Activated naive CD8-positive, alpha-beta T cell treated with anti-CD3 and anti-CD28 coated beads, Interleukin-2, amount 50 U/mL, for 24 hours (primary cell): ENCODE results near the gene CDC16.
"Not testable (repeated sequence)": the region's sequence is repeated elsewhere in the genome, so short reads cannot be mapped to it uniquely, and the experiment has no call there.

Experiments used
- ATAC-seq: fragments of 150-1000 bp; cut with Tn5 transposase; one replicate; pipeline ENCODE4 v1.10.0; 2021
- DNase-seq: peaks from one replicate; pipeline ENCODE4 v3.0.0; 2021
- H3K27ac Mint-ChIP-seq: one replicate; pipeline ENCODE4 v1.8.0; 2021; ENCODE audit warnings: mild to moderate bottlenecking, mixed read lengths
- H3K27me3 Mint-ChIP-seq: one replicate; pipeline ENCODE4 v1.8.0; 2021; ENCODE audit warnings: mixed read lengths
- H3K36me3 Mint-ChIP-seq: one replicate; pipeline ENCODE4 v1.8.0; 2021; ENCODE audit warnings: low read depth, mixed read lengths
- H3K4me1 Mint-ChIP-seq: one replicate; pipeline ENCODE4 v1.8.0; 2021; ENCODE audit warnings: mixed read lengths
- H3K4me3 Mint-ChIP-seq: one replicate; pipeline ENCODE4 v1.8.0; 2021; ENCODE audit warnings: mild to moderate bottlenecking, moderate library complexity, mixed read lengths
- H3K9me3 Mint-ChIP-seq: one replicate; pipeline ENCODE4 v1.8.0; 2021; ENCODE audit warnings: mixed read lengths

Gene CDC16

GRCh38 chr13:114237415-114238112, 2.9 kb downstream of the CDC16 start:
- Mint-ChIP-seq H3K4me3 (peak overlapping the region; percentile 6), H3K36me3 (peaks cover 40% of the 10 kb centered on the region), H3K4me1 (peaks cover 36% of the 10 kb centered on the region), H3K27me3 (no peaks in the 10 kb centered on the region), H3K9me3 (peaks cover 3% of the 10 kb centered on the region), H3K27ac (peak overlapping the region; percentile 50)
- no peak for ATAC-seq
- DNase-seq = no peak

GRCh38 chr13:114241918-114242317, 7.2 kb downstream of the CDC16 start:
- Mint-ChIP-seq H3K27me3 (no peaks in the 10 kb centered on the region), H3K36me3 (peaks cover 67% of the 10 kb centered on the region), H3K4me1 (peaks cover 11% of the 10 kb centered on the region), H3K27ac (no peak overlapping the region), H3K9me3 (no peaks in the 10 kb centered on the region), H3K4me3 (no peak overlapping the region)
- DNase-seq (no peak), ATAC-seq (no peak)

GRCh38 chr13:114243971-114244370, 9.3 kb downstream of the CDC16 start:
- Mint-ChIP-seq H3K9me3 (no peaks in the 10 kb centered on the region), H3K4me3 (no peak overlapping the region), H3K27ac (no peak overlapping the region), H3K27me3 (no peaks in the 10 kb centered on the region), H3K4me1 (peaks cover 5% of the 10 kb centered on the region), H3K36me3 (peaks cover 73% of the 10 kb centered on the region)
- no peak for DNase-seq
- no peak for ATAC-seq

- no peak overlapping the region for H3K4me3 Mint-ChIP-seq
- DNase-seq (no peak), ATAC-seq (peak; percentile 33)
- peaks cover 69% of the 10 kb centered on the region for H3K36me3 Mint-ChIP-seq
- H3K27me3 Mint-ChIP-seq = no peaks in the 10 kb centered on the region
- H3K4me1 Mint-ChIP-seq = peaks cover 4% of the 10 kb centered on the region
- no peaks in the 10 kb centered on the region for H3K9me3 Mint-ChIP-seq
- H3K27ac Mint-ChIP-seq = no peak overlapping the region
Measured at GRCh38 chr13:114244637-114245036, 9.9 kb downstream of the CDC16 start.

GRCh38 chr13:114248011-114248410, 13.3 kb downstream of the CDC16 start:
- no peak for DNase-seq
- H3K9me3 Mint-ChIP-seq = no peaks in the 10 kb centered on the region
- H3K27ac Mint-ChIP-seq = no peak overlapping the region
- no peaks in the 10 kb centered on the region for H3K27me3 Mint-ChIP-seq
- ATAC-seq = no peak
- H3K4me3 Mint-ChIP-seq = no peak overlapping the region
- H3K4me1 Mint-ChIP-seq = no peaks in the 10 kb centered on the region
- peaks cover 57% of the 10 kb centered on the region for H3K36me3 Mint-ChIP-seq

- ATAC-seq = no peak
- peaks cover 54% of the 10 kb centered on the region for H3K36me3 Mint-ChIP-seq
Measured at GRCh38 chr13:114249077-114249476, 14.4 kb downstream of the CDC16 start.

GRCh38 chr13:114251639-114252440, 17.1 kb downstream of the CDC16 start:
- H3K9me3 Mint-ChIP-seq, ATAC-seq, H3K27me3 Mint-ChIP-seq, H3K27ac Mint-ChIP-seq, DNase-seq, H3K4me1 Mint-ChIP-seq, H3K4me3 Mint-ChIP-seq: not testable (repeated sequence)
- H3K36me3 Mint-ChIP-seq = peaks cover 48% of the 10 kb centered on the region

More at GRCh38 chr13:114249077-114249476, 14.4 kb downstream of the CDC16 start:
- H3K4me3 Mint-ChIP-seq = no peak overlapping the region
- no peaks in the 10 kb centered on the region for H3K4me1 Mint-ChIP-seq
- no peaks in the 10 kb centered on the region for H3K9me3 Mint-ChIP-seq
- no peak overlapping the region for H3K27ac Mint-ChIP-seq
- no peaks in the 10 kb centered on the region for H3K27me3 Mint-ChIP-seq
- no peak for DNase-seq

- ATAC-seq (no peak), DNase-seq (no peak)
- Mint-ChIP-seq H3K4me1 (peaks cover 11% of the 10 kb centered on the region), H3K27me3 (no peaks in the 10 kb centered on the region), H3K36me3 (peaks cover 52% of the 10 kb centered on the region), H3K4me3 (no peak overlapping the region), H3K27ac (no peak overlapping the region), H3K9me3 (no peaks in the 10 kb centered on the region)
Measured at GRCh38 chr13:114256547-114256946, 21.9 kb downstream of the CDC16 start.

GRCh38 chr13:114257014-114257413, 22.3 kb downstream of the CDC16 start:
- Mint-ChIP-seq H3K4me3 (no peak overlapping the region), H3K27me3 (no peaks in the 10 kb centered on the region), H3K36me3 (peaks cover 54% of the 10 kb centered on the region), H3K27ac (no peak overlapping the region), H3K4me1 (peaks cover 14% of the 10 kb centered on the region), H3K9me3 (no peaks in the 10 kb centered on the region)
- ATAC-seq (no peak), DNase-seq (no peak)

- H3K27me3 Mint-ChIP-seq = no peaks in the 10 kb centered on the region
- no peak for ATAC-seq
- no peak for DNase-seq
- no peaks in the 10 kb centered on the region for H3K9me3 Mint-ChIP-seq
- peaks cover 60% of the 10 kb centered on the region for H3K36me3 Mint-ChIP-seq
- peaks cover 29% of the 10 kb centered on the region for H3K4me1 Mint-ChIP-seq
- H3K4me3 Mint-ChIP-seq = no peak overlapping the region
- H3K27ac Mint-ChIP-seq = no peak overlapping the region
Measured at GRCh38 chr13:114258589-114258988, 23.9 kb downstream of the CDC16 start.

- no peak for ATAC-seq
Measured at GRCh38 chr13:114259374-114259773, 24.7 kb downstream of the CDC16 start.

GRCh38 chr13:114259974-114260373, 25.3 kb downstream of the CDC16 start:
- no peak overlapping the region for H3K4me3 Mint-ChIP-seq
- H3K27me3 Mint-ChIP-seq = no peaks in the 10 kb centered on the region
- H3K36me3 Mint-ChIP-seq = peaks cover 61% of the 10 kb centered on the region
- peaks cover 34% of the 10 kb centered on the region for H3K4me1 Mint-ChIP-seq
- ATAC-seq = no peak
- H3K27ac Mint-ChIP-seq = peak overlapping the region; percentile 38
- H3K9me3 Mint-ChIP-seq = no peaks in the 10 kb centered on the region
- DNase-seq = no peak

More at GRCh38 chr13:114259374-114259773, 24.7 kb downstream of the CDC16 start:
- no peaks in the 10 kb centered on the region for H3K9me3 Mint-ChIP-seq
- H3K4me3 Mint-ChIP-seq = no peak overlapping the region
- peaks cover 60% of the 10 kb centered on the region for H3K36me3 Mint-ChIP-seq
- peaks cover 32% of the 10 kb centered on the region for H3K4me1 Mint-ChIP-seq
- no peak for DNase-seq
- no peaks in the 10 kb centered on the region for H3K27me3 Mint-ChIP-seq
- H3K27ac Mint-ChIP-seq = no peak overlapping the region

- Mint-ChIP-seq H3K36me3 (peaks cover 66% of the 10 kb centered on the region), H3K9me3 (no peaks in the 10 kb centered on the region), H3K27ac (peak overlapping the region; percentile 29), H3K27me3 (no peaks in the 10 kb centered on the region), H3K4me3 (no peak overlapping the region), H3K4me1 (peaks cover 37% of the 10 kb centered on the region)
- ATAC-seq (no peak), DNase-seq (no peak)
Measured at GRCh38 chr13:114260814-114261213, 26.1 kb downstream of the CDC16 start.

GRCh38 chr13:114261328-114261965, 26.8 kb downstream of the CDC16 start:
- Mint-ChIP-seq H3K27ac (peak overlapping the region; percentile 29), H3K4me1 (peaks cover 37% of the 10 kb centered on the region), H3K27me3 (no peaks in the 10 kb centered on the region), H3K4me3 (no peak overlapping the region), H3K36me3 (peaks cover 68% of the 10 kb centered on the region), H3K9me3 (no peaks in the 10 kb centered on the region)
- no peak for ATAC-seq
- no peak for DNase-seq

- H3K36me3 Mint-ChIP-seq = peaks cover 72% of the 10 kb centered on the region
- ATAC-seq = no peak
- peak overlapping the region; percentile 41 for H3K27ac Mint-ChIP-seq
- no peak for DNase-seq
- H3K4me1 Mint-ChIP-seq = peaks cover 49% of the 10 kb centered on the region
- no peaks in the 10 kb centered on the region for H3K9me3 Mint-ChIP-seq
- H3K27me3 Mint-ChIP-seq = no peaks in the 10 kb centered on the region
- H3K4me3 Mint-ChIP-seq = no peak overlapping the region
Measured at GRCh38 chr13:114263578-114263977, 28.9 kb downstream of the CDC16 start.
